Measurements from ENCODE around the gene BMPR2.

DNA sequence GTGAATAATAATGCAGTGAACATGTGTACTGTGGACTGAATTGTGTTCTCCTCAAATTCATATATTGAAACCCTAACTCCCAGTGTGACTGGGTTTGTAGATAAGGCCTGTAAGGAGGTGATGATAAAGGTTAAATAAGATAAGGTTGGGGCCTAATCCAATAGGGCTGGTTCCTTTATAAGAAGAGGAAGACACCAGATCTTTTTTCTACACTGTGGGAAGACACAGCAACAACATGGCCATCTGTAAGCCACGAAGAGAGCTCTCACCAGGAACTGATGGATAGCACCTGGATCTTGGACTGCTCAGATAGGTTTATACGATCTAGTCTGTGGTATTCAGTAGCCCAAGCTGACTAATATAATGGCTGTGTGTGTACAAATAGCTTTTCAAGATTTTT, 66.8 kb downstream of the BMPR2 start:
- TF ChIP-seq, protein P1, sequence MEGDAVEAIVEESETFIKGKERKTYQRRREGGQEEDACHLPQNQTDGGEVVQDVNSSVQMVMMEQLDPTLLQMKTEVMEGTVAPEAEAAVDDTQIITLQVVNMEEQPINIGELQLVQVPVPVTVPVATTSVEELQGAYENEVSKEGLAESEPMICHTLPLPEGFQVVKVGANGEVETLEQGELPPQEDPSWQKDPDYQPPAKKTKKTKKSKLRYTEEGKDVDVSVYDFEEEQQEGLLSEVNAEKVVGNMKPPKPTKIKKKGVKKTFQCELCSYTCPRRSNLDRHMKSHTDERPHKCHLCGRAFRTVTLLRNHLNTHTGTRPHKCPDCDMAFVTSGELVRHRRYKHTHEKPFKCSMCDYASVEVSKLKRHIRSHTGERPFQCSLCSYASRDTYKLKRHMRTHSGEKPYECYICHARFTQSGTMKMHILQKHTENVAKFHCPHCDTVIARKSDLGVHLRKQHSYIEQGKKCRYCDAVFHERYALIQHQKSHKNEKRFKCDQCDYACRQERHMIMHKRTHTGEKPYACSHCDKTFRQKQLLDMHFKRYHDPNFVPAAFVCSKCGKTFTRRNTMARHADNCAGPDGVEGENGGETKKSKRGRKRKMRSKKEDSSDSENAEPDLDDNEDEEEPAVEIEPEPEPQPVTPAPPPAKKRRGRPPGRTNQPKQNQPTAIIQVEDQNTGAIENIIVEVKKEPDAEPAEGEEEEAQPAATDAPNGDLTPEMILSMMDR (IDR thresholded peaks at IDR 0.05), result no peak
- TF ChIP-seq POLR2A (IDR thresholded peaks at IDR 0.05), result no peak

Measured in lower leg skin (tissue), 3 donors.